ENCODE measurements around the gene SH3PXD2A.

SH3PXD2A gene

DNA sequence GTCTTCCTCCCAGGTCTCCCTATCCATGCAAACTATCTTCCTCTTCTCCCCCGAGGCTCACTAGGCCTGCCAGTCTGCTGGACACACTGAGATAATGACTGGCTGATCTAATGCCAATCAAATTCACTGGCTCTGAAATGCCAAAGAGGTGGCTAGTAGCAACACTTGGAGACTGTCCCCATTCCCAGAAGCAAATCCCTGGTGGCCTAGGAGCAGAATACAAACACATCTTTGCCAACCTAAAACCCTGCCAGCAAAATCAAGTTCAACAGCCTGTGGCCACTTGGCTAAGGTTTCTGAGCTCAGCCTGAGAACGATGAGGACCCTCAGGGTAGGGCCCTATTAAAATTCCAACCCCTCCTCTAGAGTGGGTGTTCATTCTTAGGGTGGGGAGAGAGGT lies 46.6 kb downstream of the SH3PXD2A start:
- TF ChIP-seq, protein P1, sequence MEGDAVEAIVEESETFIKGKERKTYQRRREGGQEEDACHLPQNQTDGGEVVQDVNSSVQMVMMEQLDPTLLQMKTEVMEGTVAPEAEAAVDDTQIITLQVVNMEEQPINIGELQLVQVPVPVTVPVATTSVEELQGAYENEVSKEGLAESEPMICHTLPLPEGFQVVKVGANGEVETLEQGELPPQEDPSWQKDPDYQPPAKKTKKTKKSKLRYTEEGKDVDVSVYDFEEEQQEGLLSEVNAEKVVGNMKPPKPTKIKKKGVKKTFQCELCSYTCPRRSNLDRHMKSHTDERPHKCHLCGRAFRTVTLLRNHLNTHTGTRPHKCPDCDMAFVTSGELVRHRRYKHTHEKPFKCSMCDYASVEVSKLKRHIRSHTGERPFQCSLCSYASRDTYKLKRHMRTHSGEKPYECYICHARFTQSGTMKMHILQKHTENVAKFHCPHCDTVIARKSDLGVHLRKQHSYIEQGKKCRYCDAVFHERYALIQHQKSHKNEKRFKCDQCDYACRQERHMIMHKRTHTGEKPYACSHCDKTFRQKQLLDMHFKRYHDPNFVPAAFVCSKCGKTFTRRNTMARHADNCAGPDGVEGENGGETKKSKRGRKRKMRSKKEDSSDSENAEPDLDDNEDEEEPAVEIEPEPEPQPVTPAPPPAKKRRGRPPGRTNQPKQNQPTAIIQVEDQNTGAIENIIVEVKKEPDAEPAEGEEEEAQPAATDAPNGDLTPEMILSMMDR (conservative IDR thresholded peaks at IDR 0.05): no peak
- TF ChIP-seq ZFX (IDR thresholded peaks at IDR 0.05): no peak
- peak overlapping the region; percentile 24; the same call in 1 of the 2 replicates for H3K27ac ChIP-seq

DNA sequence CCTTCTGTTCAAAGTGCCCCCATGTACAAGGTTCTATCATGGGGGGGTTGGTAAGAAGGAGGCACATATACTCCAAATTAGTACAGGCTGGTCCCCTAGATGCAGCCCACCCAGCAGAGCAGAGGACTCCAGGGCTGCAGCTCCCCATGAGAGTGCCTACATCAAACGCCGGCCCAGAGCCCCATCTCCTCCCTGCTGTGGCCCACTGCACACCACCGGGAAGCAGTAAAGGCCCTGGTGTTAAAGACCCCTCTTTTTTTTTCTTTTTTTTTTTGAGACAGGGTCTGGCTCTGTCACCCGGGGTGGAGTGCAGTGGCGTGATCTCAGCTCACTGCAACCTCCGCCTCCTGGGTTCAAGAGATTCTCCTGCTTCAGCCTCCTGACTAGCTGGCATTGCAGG lies 47.4 kb downstream of the SH3PXD2A start:
- TF ChIP-seq, protein P1 (conservative IDR thresholded peaks at IDR 0.05): no peak
- TF ChIP-seq ZFX (IDR thresholded peaks at IDR 0.05): no peak
- H3K27ac ChIP-seq: peak overlapping the region; percentile 24; the same call in 1 of the 2 replicates

DNA sequence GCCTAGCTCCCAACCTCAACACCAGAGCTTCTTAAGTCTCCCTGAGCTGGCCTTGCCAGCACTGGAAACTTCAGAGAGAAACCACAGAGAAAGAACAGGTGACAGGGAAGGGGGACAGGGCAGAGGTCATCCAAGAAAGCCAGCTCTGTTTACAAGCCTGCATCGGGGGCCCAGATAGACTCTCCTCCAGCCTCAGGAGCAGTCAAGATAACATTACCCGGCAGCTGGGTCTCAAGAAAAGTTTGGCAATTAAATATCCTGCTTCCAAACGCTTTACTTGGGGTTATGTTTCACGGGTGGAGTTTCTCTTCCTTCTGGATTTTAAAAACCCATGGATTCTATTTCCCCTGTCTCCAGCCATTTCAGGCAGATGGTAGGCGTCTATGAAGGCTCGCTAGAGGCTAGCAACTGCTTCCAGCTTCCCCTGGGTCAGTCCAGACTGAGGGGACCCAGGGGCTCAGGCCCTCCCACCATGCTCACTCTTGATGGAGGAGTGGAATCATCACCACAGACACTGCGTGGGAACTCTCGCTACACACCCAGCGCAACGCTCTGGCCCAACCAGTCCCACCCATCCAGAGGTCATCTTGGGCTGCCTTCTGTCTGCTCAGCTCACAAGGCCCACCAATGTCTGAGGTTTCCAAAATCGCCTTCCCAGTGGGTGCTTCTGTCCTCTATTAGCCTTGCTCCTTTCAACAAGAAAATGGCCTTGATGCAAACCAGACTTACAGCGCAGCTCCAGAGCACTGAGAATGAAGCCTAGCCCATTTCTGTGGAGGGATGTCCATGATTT lies 48.8 kb downstream of the SH3PXD2A start:
- TF ChIP-seq ZFX (IDR thresholded peaks at IDR 0.05): no peak
- TF ChIP-seq, protein P1 (conservative IDR thresholded peaks at IDR 0.05): no peak
- H3K27ac ChIP-seq: no peak overlapping the region

DNA sequence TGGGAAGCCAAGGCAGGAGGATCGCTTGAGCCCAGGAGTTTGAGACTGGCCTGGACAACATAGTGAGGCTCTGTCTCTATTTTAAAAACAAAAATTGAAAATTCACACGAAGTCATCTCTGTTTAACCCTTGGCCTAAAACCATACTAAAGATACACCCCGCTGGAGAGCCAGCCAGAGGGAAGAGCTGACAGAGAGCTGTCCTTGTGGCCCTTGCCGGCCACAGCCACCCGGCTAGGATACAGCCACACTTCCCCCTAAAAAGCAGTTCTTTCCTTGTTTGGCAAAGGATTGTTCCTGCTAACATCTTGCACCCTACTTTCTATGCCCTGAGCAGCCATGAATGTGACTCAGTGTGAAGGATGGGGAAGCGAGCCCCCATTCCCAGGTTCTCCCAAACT lies 49.6 kb downstream of the SH3PXD2A start:
- H3K27ac ChIP-seq: no peak overlapping the region
- TF ChIP-seq, protein P1 (conservative IDR thresholded peaks at IDR 0.05): no peak
- TF ChIP-seq ZFX (IDR thresholded peaks at IDR 0.05): no peak

DNA sequence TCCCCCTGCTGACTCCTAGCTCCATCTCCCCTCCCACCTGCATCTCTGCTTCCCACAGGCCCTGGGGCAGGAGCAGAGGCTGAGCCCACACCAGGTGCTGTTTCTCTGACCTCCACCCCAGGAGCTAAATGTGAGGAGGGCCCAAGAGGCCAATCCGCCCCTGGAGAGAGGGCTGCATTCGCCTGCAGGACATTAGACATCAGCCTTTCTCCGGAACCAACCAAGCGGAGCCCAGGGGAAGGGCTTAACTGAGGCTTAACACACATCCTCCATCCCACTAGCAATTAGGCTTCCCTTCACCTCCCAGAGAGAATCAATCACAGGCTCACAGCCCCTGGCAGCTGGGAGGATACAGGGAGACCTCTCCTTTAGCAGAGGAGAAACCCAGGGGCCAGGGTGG lies 50.5 kb downstream of the SH3PXD2A start:
- no peak overlapping the region for H3K27ac ChIP-seq
- TF ChIP-seq ZFX (IDR thresholded peaks at IDR 0.05): no peak
- TF ChIP-seq, protein P1 (conservative IDR thresholded peaks at IDR 0.05): no peak

DNA sequence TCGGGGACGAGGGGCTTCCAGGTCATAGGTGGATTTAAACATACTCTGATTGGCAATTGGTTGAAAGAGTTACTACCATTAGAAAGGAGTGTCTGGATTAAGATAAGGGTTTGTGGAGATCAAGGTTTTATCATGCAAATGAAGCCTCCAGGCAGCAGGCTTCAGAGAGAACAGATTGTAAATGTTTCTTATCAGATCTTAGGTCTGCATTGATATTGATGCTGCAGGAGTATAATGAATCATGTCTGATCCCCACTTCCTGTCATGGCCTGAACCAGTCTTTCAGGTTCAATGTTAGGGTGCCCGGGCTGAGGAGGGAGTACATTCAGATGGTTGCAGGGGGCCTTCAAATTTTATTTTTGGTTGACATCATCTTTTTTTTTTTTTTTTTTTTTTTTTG lies 51.4 kb downstream of the SH3PXD2A start:
- TF ChIP-seq, protein P1 (conservative IDR thresholded peaks at IDR 0.05): no peak
- no peak for TF ChIP-seq ZFX (IDR thresholded peaks at IDR 0.05)

DNA sequence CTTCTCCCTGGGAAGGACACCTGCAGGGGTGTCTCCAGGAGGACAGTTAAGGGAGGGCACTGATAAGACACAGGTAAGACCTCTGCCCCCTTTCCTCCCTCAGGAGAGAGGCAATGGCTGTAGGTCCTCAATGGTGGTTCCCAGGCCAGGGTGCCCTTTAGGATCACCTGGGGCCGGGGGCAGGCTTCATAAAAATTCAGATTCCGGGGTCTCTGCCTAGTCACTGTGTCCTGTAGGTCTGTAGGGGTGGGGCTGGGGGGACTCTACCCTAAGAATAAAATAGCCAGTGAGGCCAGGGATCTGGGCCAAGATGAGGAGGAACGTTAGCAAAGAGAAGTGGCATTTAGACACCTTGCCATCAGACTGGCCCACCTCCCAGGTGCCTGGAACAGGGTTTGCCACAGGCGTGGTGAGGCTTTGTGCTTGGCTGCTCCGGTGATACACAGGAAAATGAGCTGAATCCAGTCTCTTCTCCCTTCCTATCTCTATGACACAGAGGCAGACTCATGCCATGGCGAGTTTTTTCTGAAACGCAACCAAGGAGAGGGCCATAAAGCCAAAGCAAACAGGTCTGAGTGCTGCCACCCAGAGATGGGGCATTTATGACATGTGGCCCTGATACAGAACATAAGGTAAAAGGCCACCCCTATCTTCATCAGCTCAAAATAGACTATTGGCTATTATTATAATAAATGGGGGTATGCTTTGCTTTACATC lies 52.6 kb downstream of the SH3PXD2A start:
- H3K27ac ChIP-seq: no peak overlapping the region
- TF ChIP-seq, protein P1 (conservative IDR thresholded peaks at IDR 0.05): no peak
- TF ChIP-seq ZFX (IDR thresholded peaks at IDR 0.05): no peak

More for the DNA sequence above, 51.4 kb downstream of the SH3PXD2A start:
- H3K27ac ChIP-seq: no peak overlapping the region

All from C4-2B (cell line).